Lower leg skin (tissue), 4 donors: Measurements from ENCODE around the gene AMIGO3. TPM values are rescaled to one million over a fixed set of nuclear protein-coding genes. Genes with fewer than 3 reads are reported as not detected.

ENCODE experiments used
- DNase-seq, 2 donors: peaks; one replicate each; pipeline ENCODE4 v3.0.0-alpha.2; 2019; ENCODE audit warnings: low spot score in 2 of 2
- H3K4me3 ChIP-seq: fragments of 200-600 bp; sonication (generic); 2 replicates; pipeline ENCODE4 v1.5.1; 2017; ENCODE audit warnings: mild to moderate bottlenecking, low read depth; ENCODE audit not compliant: poor library complexity, severe bottlenecking
- CTCF ChIP-seq, 3 donors: fragments of 450-650 bp; IDR thresholded peaks; one replicate each; pipeline ENCODE4 v1.5.1; 2016; ENCODE audit warnings: antibody characterized with exemption in 3 of 3, mild to moderate bottlenecking in 3 of 3, moderate library complexity in 2 of 3
- POLR2A ChIP-seq, 2 donors: fragments of 450-650 bp; IDR thresholded peaks; one replicate each; pipeline ENCODE4 v1.6.1; 2016 to 2017; ENCODE audit warnings: antibody characterized with exemption in 2 of 2, mild to moderate bottlenecking in 1 of 2, moderate library complexity in 1 of 2
- WGBS, 2 donors: methylation state at CpG; one replicate each; pipeline ENCODE4 v1.1.5; 2018; 5-methylcytosine and 5-hydroxymethylcytosine counted together
- intact Hi-C: fragments of 100-400 bp; cut with DNase I; formaldehyde crosslinking; loops from one replicate; pipeline ENCODE4 v1.15.0; 2023; ENCODE audit warnings: low total_unique reads
- total RNA-seq, 4 donors: library from RNA; depleted of rRNA; stranded (reverse); fragments of >200 nt; gene quantifications; one replicate each; pipeline ENCODE4 v1.1.0, GENCODE V29; 2016

AMIGO3 gene
- total RNA-seq, 4 donors from 2014 or later = 1.0 to 3.7 (median 3.1) TPM

- TF ChIP-seq CTCF (IDR thresholded peaks at IDR 0.05) (no peak), POLR2A (IDR thresholded peaks at IDR 0.05) (no peak)
- intact Hi-C loops = no loop called here
- 24 to 52% methylated on average over 5 of the region's 5 CpGs for WGBS, 2 donors
- DNase-seq = no peak
- no peak overlapping the region for H3K4me3 ChIP-seq
Measured at GRCh38 chr3:49668861-49669260, 50.6 kb downstream of the AMIGO3 start.

DNA sequence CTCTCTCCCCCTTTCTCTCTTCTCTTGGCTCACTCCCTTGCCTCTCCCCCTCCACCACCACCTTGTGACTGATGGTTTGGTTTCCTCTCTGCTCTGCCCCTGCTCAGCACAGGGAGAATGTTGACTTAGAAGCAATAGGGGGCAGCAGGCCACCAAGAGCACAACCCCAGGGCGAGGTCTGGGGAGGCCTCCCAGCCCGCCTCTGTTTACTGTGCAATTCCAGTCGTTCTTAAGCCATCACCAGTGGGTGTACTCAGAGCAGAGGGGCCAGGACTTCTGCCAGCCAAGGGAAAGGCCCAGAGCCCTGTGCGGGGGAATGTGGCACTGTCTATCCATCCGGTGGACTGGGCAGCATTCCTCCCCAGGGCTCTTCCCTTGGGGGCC lies 51.1 kb downstream of the AMIGO3 start:
- no peak for DNase-seq
- no peak overlapping the region for H3K4me3 ChIP-seq
- 31 to 37% methylated on average over 5 of the region's 5 CpGs for WGBS, 2 donors
- TF ChIP-seq CTCF (IDR thresholded peaks at IDR 0.05) = no peak
- no peak for TF ChIP-seq POLR2A (IDR thresholded peaks at IDR 0.05)
- intact Hi-C loops = no loop called here

DNA sequence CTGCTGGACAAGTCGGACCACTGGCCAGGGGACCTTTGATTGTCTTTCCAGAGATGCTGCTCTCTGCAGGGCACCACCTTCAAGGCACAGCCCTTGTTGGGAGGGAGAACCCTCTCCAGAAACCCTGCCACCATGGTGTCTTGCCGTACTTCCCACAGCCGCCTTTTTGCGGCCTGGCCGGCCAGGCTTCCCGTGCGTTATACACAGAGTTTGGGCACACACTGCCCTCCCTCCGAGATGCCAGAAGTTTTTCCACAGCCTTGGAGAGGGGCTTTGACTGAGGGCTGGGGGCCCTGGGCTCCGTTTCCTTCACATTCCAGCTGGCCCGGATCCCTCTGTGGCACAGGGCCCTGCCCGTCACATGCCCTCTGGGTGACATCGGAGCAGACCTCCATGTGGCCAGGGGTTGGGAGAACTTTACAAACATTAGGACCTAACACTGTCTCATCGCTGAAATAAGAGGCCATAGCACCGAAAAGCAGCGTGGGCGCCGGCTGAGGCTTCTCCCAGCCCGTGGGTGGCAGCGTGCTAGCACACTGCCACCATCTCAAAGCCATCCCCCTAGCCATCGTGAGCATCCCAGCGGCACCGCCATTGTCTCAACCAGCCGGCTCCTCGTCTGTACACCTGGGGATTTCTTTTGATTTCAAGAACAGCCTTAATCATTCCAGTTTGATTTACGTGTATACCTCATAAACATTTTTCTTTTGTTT lies 51.6 kb downstream of the AMIGO3 start:
- WGBS, 2 donors = 76 to 84% methylated on average over 25 of the region's 25 CpGs
- intact Hi-C loops = no loop called here
- no peak for DNase-seq

More for the DNA sequence above, 51.6 kb downstream of the AMIGO3 start:
- no peak for TF ChIP-seq CTCF (IDR thresholded peaks at IDR 0.05)
- no peak for TF ChIP-seq POLR2A (IDR thresholded peaks at IDR 0.05)
- H3K4me3 ChIP-seq = no peak overlapping the region

Other genes with a start within 250 kb of the AMIGO3 start
- gene DAG1, start 249.4 kb downstream of the AMIGO3 start, total RNA-seq = 10 to 100 TPM; 43.0 to 88.0 (median 65.5) TPM
- under 1 TPM; 0.04 to 0.36 (median 0.14) TPM for gene BSN, start 165.2 kb downstream of the AMIGO3 start, total RNA-seq
- gene APEH, start 45.3 kb downstream of the AMIGO3 start, total RNA-seq = 10 to 100 TPM; 73.8 to 92.4 (median 83.1) TPM
- 10 to 100 TPM; 12.9 to 24.7 (median 17.4) TPM for gene MST1, start 30.2 kb downstream of the AMIGO3 start, total RNA-seq
- 10 to 100 TPM; 12.8 to 28.4 (median 26.5) TPM for gene RNF123, start 30.1 kb downstream of the AMIGO3 start, total RNA-seq
- gene GMPPB, start 4.3 kb upstream of the AMIGO3 start, total RNA-seq = 10 to 100 TPM; 10.1 to 27.6 (median 18.2) TPM
- 10 to 100 TPM; 44.1 to 56.5 (median 51.6) TPM for gene IP6K1, start 66.9 kb upstream of the AMIGO3 start, total RNA-seq
- gene CDHR4, start 80.2 kb upstream of the AMIGO3 start, total RNA-seq = under 1 TPM in 2 of 4 donors, not detected in 2; 0.36 to 0.84 TPM
- gene INKA1, start 83.6 kb upstream of the AMIGO3 start, total RNA-seq = 10 to 100 TPM; 30.4 to 56.1 (median 37.9) TPM
- 10 to 100 TPM; 14.5 to 19.7 (median 18.2) TPM for gene UBA7, start 94.3 kb upstream of the AMIGO3 start, total RNA-seq
- gene TRAIP, start 136.9 kb upstream of the AMIGO3 start, total RNA-seq = 1 to 10 TPM; 1.1 to 4.8 (median 2.9) TPM
- not detected for gene CAMKV, start 150.2 kb upstream of the AMIGO3 start, total RNA-seq
- gene MST1R, start 184.2 kb upstream of the AMIGO3 start, total RNA-seq = 10 to 100 TPM; 29.7 to 62.5 (median 48.8) TPM
- gene MON1A, start 210.1 kb upstream of the AMIGO3 start, total RNA-seq = 10 to 100 TPM in 3 of 4 donors, 1 to 10 TPM in 1; 5.6 to 16.7 (median 11.4) TPM
- 100 to 1,000 TPM in 1 of 4 donors, 10 to 100 TPM in 3; 41.4 to 121 (median 54.7) TPM for gene RBM6, start 220.5 kb upstream of the AMIGO3 start, total RNA-seq